Measurements from ENCODE around the gene SCP2D1. TPM values are rescaled to one million over a fixed set of nuclear protein-coding genes. Genes with fewer than 3 reads are reported as not detected.

Gene SCP2D1
- total and polyA plus RNA-seq, 2 of the 8 experiments (the other 6 are each of a cell fraction or from before 2014, with no cell fraction given), result not detected

DNA sequence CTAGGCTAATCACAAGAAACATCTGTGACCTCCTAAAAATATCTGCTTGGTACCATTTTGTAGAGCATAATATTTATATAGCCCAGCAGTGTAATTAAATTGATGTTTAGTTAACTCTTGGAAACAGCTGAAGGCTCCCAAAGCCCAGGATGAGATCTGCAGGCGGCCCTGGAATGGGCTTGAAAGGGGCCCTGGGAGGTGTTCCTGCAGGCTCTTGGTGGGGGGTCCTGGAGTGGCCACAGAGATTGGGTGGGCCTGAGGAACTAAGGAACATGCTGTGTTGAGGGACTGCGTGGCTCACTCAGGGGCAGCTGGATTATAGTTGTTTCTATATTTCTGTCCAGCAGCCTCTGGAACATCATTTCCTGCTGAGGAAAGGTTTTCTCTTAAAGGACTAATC, 9.2 kb downstream of the SCP2D1 start (continued):
- TF ChIP-seq TBP (IDR thresholded peaks at IDR 0.05; ENCODE audit: low read depth, low read length), result no peak
